ENCODE results near the gene ZG16. TPM values are rescaled to one million over a fixed set of nuclear protein-coding genes. Genes with fewer than 3 reads are reported as not detected.

Gene ZG16
- total RNA-seq, 1 experiment from 2014 or later: not detected

GRCh38 chr16:29784157-29784556 lies 6.1 kb downstream of the ZG16 start (continued):
- no peak for TF ChIP-seq STAT6 (CRISPR knock-in tag; conservative IDR thresholded peaks at IDR 0.05; ENCODE audit: low read depth)

DNA sequence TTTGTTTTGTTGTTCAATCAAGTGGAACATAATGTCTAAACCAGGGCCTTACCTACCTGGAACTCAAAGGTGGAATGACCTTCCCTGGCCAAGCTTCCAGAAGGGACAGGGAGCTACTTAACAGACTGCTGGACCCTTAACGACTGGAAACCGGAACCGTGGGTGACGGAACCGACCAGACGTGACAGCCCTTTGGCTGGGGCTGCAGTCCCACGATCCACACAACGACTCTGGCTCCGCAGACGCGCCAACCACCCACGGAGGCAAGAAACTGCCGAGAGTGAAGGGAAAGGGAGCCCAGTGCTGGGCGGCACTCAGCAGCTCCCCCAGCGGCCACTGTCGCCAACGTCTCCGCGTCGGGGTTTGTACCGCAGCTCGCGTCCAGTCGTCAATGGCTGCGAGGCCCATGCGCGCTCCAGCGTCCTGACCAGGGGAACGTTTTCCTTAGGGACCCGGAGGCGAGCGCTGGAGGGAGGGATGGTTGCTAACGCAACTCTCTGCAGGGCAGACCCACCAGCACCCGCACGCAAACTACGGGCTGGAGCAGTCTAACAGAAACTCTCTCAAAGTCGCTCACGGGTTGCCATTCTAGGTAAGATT lies 6.9 kb downstream of the ZG16 start:
- DNase-seq (ENCODE audit: low spot score) (peak; percentile 94), ATAC-seq (peak; percentile 95)
- POLR2A ChIA-PET: interaction anchor here (0.7 to 0.9 kb wide), 2 partner anchors 70 to 84 kb away, joined by 3 read pairs; no protein-coding TSS in a partner anchor
- H3K4me3 Mint-ChIP-seq: peak overlapping the region; percentile 57
- H3K4me1 Mint-ChIP-seq: peaks cover 26% of the 10 kb centered on the region
- no peak overlapping the region for H3K27ac Mint-ChIP-seq
- H3K27me3 Mint-ChIP-seq (ENCODE audit: low read depth): peaks cover 53% of the 10 kb centered on the region
- no peaks in the 10 kb centered on the region for H3K36me3 Mint-ChIP-seq
- 0 out of 2 replicates have a peak, but pooled peaks cover 3% of the 10 kb centered on the region for H3K9me3 Mint-ChIP-seq
- CTCF ChIA-PET: interaction anchor here (0.6 to 2.6 kb wide), 52 partner anchors 8 to 814 kb away, joined by 3 to 30 read pairs (median 5); partner anchors contain the start of genes ALDOA, C16orf54, CDIPT and PAGR1
- TF ChIP-seq MAX (CRISPR knock-in tag; IDR thresholded peaks at IDR 0.05): peak; percentile 87
- no peak for TF ChIP-seq SMAD4 (CRISPR knock-in tag; IDR thresholded peaks at IDR 0.05)
- TF ChIP-seq ETV6 (CRISPR knock-in tag; IDR thresholded peaks at IDR 0.05): no peak
- TF ChIP-seq NR1H2 (CRISPR knock-in tag; IDR thresholded peaks at IDR 0.05): no peak
- TF ChIP-seq, protein P1, sequence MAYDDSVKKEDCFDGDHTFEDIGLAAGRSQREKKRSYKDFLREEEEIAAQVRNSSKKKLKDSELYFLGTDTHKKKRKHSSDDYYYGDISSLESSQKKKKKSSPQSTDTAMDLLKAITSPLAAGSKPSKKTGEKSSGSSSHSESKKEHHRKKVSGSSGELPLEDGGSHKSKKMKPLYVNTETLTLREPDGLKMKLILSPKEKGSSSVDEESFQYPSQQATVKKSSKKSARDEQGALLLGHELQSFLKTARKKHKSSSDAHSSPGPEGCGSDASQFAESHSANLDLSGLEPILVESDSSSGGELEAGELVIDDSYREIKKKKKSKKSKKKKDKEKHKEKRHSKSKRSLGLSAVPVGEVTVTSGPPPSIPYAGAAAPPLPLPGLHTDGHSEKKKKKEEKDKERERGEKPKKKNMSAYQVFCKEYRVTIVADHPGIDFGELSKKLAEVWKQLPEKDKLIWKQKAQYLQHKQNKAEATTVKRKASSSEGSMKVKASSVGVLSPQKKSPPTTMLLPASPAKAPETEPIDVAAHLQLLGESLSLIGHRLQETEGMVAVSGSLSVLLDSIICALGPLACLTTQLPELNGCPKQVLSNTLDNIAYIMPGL (CRISPR knock-in tag; IDR thresholded peaks at IDR 0.05): peak; percentile 64; the same call in 1 of the 2 replicates
- no peak for TF ChIP-seq TEAD4 (CRISPR knock-in tag; IDR thresholded peaks at IDR 0.05)
- no peak; the same call in 1 of the 2 replicates for TF ChIP-seq ZNF121 (CRISPR knock-in tag; IDR thresholded peaks at IDR 0.05)
- no peak for TF ChIP-seq CDX4 (CRISPR knock-in tag; IDR thresholded peaks at IDR 0.05; ENCODE audit: borderline replicate concordance)
- TF ChIP-seq NFATC4 (CRISPR knock-in tag; IDR thresholded peaks at IDR 0.05): no peak
- TF ChIP-seq ATF6 (CRISPR knock-in tag; IDR thresholded peaks at IDR 0.05): no peak
- TF ChIP-seq, protein P2, sequence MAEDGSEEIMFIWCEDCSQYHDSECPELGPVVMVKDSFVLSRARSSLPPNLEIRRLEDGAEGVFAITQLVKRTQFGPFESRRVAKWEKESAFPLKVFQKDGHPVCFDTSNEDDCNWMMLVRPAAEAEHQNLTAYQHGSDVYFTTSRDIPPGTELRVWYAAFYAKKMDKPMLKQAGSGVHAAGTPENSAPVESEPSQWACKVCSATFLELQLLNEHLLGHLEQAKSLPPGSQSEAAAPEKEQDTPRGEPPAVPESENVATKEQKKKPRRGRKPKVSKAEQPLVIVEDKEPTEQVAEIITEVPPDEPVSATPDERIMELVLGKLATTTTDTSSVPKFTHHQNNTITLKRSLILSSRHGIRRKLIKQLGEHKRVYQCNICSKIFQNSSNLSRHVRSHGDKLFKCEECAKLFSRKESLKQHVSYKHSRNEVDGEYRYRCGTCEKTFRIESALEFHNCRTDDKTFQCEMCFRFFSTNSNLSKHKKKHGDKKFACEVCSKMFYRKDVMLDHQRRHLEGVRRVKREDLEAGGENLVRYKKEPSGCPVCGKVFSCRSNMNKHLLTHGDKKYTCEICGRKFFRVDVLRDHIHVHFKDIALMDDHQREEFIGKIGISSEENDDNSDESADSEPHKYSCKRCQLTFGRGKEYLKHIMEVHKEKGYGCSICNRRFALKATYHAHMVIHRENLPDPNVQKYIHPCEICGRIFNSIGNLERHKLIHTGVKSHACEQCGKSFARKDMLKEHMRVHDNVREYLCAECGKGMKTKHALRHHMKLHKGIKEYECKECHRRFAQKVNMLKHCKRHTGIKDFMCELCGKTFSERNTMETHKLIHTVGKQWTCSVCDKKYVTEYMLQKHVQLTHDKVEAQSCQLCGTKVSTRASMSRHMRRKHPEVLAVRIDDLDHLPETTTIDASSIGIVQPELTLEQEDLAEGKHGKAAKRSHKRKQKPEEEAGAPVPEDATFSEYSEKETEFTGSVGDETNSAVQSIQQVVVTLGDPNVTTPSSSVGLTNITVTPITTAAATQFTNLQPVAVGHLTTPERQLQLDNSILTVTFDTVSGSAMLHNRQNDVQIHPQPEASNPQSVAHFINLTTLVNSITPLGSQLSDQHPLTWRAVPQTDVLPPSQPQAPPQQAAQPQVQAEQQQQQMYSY (CRISPR knock-in tag; IDR thresholded peaks at IDR 0.05): no peak
- no peak for TF ChIP-seq OVOL2 (CRISPR knock-in tag; IDR thresholded peaks at IDR 0.05; ENCODE audit: borderline replicate concordance)
- no peak for TF ChIP-seq ZNF425 (CRISPR knock-in tag; conservative IDR thresholded peaks at IDR 0.05)
- no peak for TF ChIP-seq AR (CRISPR knock-in tag; IDR thresholded peaks at IDR 0.05)
- TF ChIP-seq ZNF317 (CRISPR knock-in tag; IDR thresholded peaks at IDR 0.05; ENCODE audit: borderline replicate concordance, low read depth): no peak
- no peak for TF ChIP-seq MXD4 (CRISPR knock-in tag; IDR thresholded peaks at IDR 0.05; ENCODE audit: borderline replicate concordance)
- peak; percentile 19; the same call in 1 of the 2 replicates for TF ChIP-seq FOXP1 (CRISPR knock-in tag; IDR thresholded peaks at IDR 0.05; ENCODE audit: borderline replicate concordance)

Measured in WTC11 (cell line).